AG09319 (cell line): ENCODE results near the gene NBEA.

Experiments used
- DNase-seq: peaks from one replicate; pipeline ENCODE4 v3.0.0-alpha.2; 2010; ENCODE audit warnings: low read depth; ENCODE audit errors: extremely low read depth
- CTCF ChIP-seq: IDR thresholded peaks from 2 replicates; pipeline ENCODE4 v1.5.1; 2011; ENCODE audit warnings: low read depth, mild to moderate bottlenecking, inconsistent platforms, low read length, moderate library complexity

NBEA gene

GRCh38 chr13:35279500-35279899 is 337.4 kb downstream of the NBEA start:
- DNase-seq = no peak
- no peak for TF ChIP-seq CTCF

GRCh38 chr13:35283856-35284255 is 341.8 kb downstream of the NBEA start:
- TF ChIP-seq CTCF = no peak
- no peak for DNase-seq

- no peak for TF ChIP-seq CTCF
- no peak for DNase-seq
These were observed 343.6 kb downstream of the NBEA start for GRCh38 chr13:35285677-35286076.

GRCh38 chr13:35292329-35292728 is 350.3 kb downstream of the NBEA start:
- no peak for TF ChIP-seq CTCF

GRCh38 chr13:35293579-35294226 is 351.6 kb downstream of the NBEA start:
- DNase-seq = no peak
- no peak for TF ChIP-seq CTCF

More at GRCh38 chr13:35292329-35292728, 350.3 kb downstream of the NBEA start:
- DNase-seq = no peak

- DNase-seq = no peak
- TF ChIP-seq CTCF = no peak
These were observed 367.6 kb downstream of the NBEA start for GRCh38 chr13:35309706-35310105.

GRCh38 chr13:35332134-35332533 is 390.1 kb downstream of the NBEA start:
- no peak for DNase-seq
- TF ChIP-seq CTCF = no peak
